IMR-90 (cell line): ENCODE data around the gene FMOD.

Source experiments
- CTCF ChIP-seq: conservative IDR thresholded peaks from 2 replicates; pipeline ENCODE4 v1.5.1; 2012; ENCODE audit warnings: mild to moderate bottlenecking, low read depth, low read length, improper control_type of control experiment
- MAZ ChIP-seq: IDR thresholded peaks from 2 replicates; pipeline ENCODE4 v1.6.1; 2012; ENCODE audit warnings: low read depth, mild to moderate bottlenecking, low read length, improper control_type of control experiment, moderate library complexity, borderline replicate concordance
- POLR2A ChIP-seq: IDR thresholded peaks from 2 replicates; pipeline ENCODE4 v1.6.1; 2012; ENCODE audit warnings: mild to moderate bottlenecking, low read depth, low read length
- RCOR1 ChIP-seq: IDR thresholded peaks from 2 replicates; pipeline ENCODE4 v1.6.1; 2012; ENCODE audit warnings: mild to moderate bottlenecking, low read length, improper control_type of control experiment; ENCODE audit not compliant: insufficient replicate concordance
- TF ChIP-seq, protein P1 (sequence below): fragments of 150-350 bp; IDR thresholded peaks from 2 replicates; pipeline ENCODE4 v1.6.1; 2016; ENCODE audit warnings: low read depth, mild to moderate bottlenecking, low read length, moderate library complexity, borderline replicate concordance

DNA sequence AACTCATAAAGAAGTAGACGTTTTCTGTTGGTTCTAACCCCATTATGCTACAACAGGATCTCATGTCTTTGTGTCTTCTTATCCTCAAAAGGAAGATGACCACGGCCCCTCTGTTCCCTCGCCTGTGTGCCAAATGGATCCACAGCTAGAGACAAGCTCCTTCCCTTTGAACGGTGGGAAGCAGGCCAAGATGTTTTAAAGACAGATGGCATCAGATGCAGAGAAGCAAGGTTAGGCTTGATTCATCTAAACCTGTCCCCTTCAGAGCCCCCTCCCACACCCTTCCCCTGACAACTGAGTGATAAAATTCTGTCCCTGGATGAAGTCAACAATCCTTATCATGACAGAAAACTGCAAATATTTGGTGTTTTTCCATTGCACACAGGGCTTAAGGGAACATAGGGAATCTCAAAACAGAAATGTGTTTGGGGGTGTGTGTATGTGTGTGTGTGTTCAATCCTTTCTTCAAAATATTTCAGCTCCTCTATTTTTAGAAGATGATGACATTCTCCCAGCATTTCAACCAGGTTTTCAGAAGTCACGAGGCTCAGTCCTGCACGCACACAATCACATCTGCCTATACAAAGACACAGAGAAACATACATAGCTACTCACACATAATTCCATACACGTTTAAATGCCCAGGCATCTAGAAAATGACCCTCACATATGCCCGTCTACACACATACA, 27.8 kb upstream of the FMOD start:
- TF ChIP-seq CTCF: no peak
- TF ChIP-seq POLR2A: no peak
- TF ChIP-seq RCOR1: no peak
- no peak for TF ChIP-seq MAZ
- TF ChIP-seq, protein P1, sequence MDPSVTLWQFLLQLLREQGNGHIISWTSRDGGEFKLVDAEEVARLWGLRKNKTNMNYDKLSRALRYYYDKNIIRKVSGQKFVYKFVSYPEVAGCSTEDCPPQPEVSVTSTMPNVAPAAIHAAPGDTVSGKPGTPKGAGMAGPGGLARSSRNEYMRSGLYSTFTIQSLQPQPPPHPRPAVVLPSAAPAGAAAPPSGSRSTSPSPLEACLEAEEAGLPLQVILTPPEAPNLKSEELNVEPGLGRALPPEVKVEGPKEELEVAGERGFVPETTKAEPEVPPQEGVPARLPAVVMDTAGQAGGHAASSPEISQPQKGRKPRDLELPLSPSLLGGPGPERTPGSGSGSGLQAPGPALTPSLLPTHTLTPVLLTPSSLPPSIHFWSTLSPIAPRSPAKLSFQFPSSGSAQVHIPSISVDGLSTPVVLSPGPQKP: no peak
